GM21619 (cell line): ENCODE data around the gene SDK2.

Source experiments
- ATAC-seq: cut with Tn5 transposase; IDR thresholded peaks from one replicate; pipeline ENCODE4 v1.9.1; 2021; ENCODE audit not compliant: unreplicated experiment

Gene SDK2

GRCh38 chr17:73591296-73592078 is 52.8 kb downstream of the SDK2 start:
- peak; percentile 71 for ATAC-seq

- ATAC-seq: no peak
These were observed 54.8 kb downstream of the SDK2 start for GRCh38 chr17:73589363-73589980.

DNA sequence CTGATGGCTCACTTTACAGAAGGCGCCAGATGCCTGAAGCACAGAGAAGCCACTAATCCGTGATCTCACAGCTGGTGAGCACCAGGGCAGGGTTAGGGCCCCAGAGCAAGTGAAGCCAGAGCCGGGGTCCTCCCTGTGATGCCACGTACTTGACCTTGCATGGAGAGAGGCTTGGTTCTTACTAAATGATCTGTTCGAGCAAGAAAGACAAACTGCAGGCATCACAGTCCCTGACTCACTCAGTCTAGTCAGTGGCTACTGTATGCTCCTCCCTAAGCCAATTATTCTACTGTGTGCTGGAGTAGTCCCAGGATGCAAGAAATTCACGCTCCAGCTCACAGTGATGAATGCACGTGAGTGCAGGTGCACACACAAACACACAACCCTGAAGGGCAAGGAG is 55.4 kb downstream of the SDK2 start:
- no peak for ATAC-seq

DNA sequence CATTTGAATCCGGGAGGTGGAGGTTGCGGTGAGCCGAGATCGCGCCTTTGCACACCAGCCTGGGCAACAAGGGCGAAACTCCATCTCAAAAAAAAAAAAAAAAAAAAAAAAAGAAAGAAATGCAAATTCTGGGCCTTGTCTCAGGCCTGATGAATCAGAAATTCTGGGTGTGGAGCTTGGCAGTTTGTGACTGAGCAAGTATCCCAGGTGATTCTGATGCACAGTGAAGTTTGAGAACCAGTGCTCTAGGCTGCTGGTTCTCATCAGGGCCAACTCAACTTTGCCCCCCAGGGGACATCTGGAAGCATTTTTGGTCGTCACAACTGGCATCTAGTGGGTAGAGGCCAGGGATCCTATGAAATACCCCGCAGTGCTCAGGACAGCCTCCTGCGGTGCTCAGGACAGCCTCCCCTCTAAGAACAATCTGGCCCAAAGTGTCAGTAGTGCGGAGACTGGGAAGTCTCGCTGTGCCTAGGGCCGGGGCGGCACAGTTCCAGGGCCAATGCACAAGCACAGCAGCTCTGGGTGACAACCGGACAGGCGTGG is 55.9 kb downstream of the SDK2 start:
- no peak for ATAC-seq

- ATAC-seq: no peak
These were observed 57.2 kb downstream of the SDK2 start for GRCh38 chr17:73586921-73587602.

DNA sequence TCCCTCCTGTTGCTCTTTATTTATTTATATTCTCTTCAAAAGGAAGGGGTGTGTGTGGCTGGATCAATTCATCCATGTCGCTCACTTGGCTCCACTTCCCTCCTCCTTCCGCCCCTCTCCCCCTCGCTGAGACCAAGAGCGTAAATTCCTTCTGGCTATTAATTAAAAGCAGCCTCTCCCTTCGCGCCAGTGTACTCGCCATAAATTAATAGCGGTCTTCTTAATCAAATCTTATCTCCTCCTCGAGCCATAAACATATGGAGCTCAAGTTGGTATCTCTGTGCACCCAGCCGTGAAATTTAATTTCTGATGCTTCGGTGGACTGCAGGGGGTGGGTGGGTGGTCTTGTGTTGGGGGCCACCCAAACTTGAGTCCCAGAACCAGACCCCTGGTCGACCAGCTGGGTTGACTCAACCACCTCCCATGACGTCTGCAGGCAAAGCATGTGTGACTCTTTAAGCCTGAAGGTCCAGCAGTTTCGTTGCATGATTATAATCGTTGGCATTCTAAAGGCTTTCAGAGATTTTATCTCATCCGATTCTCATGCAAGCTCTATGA is 57.9 kb downstream of the SDK2 start:
- no peak for ATAC-seq

DNA sequence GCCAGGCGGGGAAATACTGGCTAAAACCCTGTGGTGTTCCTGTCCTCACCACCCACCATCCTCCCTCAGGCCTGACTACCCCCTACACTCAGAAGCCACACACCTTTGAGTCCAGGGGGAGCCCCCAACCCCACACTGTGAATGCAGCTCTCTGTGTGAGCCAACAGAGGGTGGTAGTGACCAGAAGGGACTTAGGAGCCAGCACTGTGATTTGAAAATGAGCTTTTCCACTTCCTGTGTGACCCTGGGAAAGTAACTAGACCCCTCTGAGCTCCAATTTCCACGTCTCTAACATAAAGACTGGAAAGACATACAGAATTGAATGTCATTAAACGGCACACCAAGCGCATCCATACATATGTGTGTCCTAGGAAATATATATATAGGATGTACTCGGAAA is 58.7 kb downstream of the SDK2 start:
- no peak for ATAC-seq

- no peak for ATAC-seq
These were observed 59.3 kb downstream of the SDK2 start for GRCh38 chr17:73584987-73585386.

DNA sequence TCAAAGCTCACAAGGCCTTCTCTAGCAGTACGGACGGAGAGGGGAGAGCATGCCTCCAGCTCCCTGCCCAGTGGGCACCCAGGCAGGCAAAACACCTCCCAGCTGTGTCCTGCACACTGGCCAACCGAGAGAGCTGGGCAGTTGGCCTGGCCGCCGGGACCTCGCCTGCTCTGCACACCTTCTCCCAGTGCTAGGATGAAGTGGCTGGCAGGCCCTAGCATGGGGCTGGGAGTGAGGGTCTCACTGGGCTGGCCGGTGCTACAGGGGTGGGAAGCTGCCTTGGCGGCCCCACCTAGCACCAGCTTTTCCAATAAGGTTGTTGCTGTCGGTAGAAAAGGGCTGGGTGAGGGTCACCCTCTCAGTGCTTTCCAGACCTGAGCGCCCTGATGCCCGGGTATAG is 60.2 kb downstream of the SDK2 start:
- ATAC-seq: no peak

DNA sequence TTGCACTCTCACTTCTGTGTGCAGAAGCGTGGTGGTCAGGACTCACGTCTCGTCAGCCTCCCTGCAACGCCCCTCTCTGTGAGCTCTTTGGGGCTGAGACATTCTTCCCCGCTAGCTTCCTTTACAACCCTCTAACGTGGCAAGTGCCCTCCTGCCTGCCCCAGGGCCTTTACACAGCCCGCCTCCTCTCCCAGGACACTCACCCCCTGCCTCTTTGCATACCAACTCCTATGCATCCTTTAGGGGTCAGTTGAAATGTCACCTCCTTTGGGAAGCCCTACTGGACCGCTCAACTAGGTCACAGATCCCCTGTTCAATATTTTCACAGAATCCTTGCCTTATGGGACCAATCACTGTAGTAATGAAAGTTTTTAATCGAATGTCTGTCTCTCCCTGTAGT is 61.4 kb downstream of the SDK2 start:
- ATAC-seq: no peak

DNA sequence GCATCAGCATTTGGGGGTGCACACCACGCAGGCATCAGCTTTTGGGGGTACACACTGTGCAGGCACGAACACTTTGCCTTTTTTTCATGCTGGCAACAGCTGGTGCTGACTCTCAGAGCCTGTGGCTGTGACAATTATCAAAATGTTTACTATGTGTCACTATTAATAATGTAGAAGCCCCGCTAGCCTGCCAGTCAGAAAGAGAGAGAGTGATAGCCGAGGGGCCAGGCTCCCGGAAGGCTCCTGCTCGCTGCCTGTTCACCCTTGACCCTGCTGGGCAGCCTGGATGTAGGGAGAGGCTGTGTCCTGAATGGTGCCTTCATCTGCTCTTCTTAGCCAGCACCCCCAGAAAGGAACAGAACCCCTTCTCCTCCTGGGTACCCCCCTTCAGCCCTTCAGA is 61.9 kb downstream of the SDK2 start:
- no peak for ATAC-seq

GRCh38 chr17:73581379-73581778 is 62.9 kb downstream of the SDK2 start:
- ATAC-seq: no peak

DNA sequence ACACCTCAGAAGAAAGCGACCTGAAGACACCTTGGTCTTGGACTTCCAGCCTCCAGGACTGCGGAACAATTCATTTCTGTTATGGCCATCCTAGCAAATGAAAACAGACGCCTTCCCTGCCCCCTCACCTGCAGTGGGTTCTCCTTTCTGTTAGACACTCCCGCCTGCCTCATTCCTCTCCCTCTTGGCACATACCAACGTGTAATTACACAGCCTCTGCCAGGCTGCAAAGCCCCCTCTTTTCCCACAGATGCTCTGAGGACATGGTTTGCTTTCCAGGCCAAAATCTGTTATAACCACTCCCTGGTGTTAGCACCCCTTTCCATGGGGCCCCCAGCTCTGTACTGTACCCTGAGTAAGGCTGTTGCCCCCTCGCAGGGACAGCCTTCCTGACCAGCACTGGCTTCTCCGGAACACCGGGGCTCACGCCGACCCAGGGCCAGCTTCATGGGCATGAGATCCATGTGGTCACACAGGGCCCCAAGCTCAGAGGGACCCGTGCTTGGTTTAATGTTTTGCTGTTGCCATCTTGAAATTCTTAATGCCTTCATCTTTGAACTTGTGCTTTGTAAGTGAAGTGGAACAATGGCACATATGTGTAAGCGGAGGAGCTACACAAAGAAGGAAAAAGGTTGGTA is 64.1 kb downstream of the SDK2 start:
- no peak for ATAC-seq

GRCh38 chr17:73576556-73577098 is 67.6 kb downstream of the SDK2 start:
- ATAC-seq: no peak

- no peak for ATAC-seq
These were observed 68.6 kb downstream of the SDK2 start for GRCh38 chr17:73575470-73576221.

GRCh38 chr17:73571511-73572130 is 72.6 kb downstream of the SDK2 start:
- ATAC-seq: no peak

DNA sequence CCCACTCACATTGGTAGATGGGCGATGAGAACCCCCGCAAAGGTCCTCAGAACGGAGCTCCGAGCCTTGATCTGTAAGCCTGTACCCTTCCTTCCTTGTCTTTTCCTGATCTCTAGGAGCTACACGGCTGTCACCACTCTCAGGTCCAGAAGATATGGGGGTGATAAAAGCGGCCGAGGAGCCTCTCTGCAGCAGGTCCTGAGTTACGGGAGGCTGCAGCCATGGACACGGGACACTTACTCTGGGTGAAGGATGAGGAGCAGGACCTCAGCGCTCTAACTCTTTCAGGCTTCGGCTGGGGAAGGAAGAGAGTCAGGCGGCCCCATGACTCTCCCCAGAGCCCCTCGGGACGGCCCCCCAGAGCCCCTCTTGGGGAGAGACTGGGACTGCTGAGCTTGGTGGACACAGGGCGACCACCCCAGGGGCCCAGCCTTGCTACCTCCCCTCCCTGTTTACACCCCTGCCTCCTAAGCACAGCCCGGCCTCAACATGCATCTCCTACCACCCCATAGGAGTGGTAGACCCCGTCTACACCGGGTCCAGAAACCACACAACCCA is 74.4 kb downstream of the SDK2 start:
- ATAC-seq: no peak

DNA sequence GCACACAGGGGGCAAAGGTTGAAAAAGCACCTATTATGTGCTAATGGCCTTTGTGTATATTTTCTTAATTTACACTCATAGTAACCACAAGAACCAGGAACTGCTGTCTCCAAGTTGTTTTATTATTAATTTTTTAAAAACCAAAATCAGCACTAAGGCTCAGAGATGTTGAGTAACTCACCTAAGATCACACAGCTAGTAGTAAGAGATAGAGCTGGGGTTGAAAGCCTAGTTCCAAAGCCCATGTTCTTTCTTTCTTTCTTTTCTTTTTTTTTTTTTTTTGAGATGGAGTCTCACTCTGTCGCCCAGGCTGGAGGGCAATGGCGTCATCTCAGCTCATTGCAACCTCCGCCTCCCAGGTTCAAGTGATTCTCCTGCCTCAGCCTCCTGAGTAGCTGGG is 75.3 kb downstream of the SDK2 start:
- ATAC-seq: no peak
